Lower leg skin (tissue), 3 donors: Measurements from ENCODE around the gene TBCEL.

Experiments
- CTCF ChIP-seq, 3 donors: fragments of 450-650 bp; IDR thresholded peaks; one replicate each; pipeline ENCODE4 v1.5.1; 2016; ENCODE audit warnings: antibody characterized with exemption in 3 of 3, mild to moderate bottlenecking in 3 of 3, moderate library complexity in 2 of 3
- POLR2A ChIP-seq, 2 donors: fragments of 450-650 bp; IDR thresholded peaks; one replicate each; pipeline ENCODE4 v1.6.1; 2016 to 2017; ENCODE audit warnings: antibody characterized with exemption in 2 of 2, mild to moderate bottlenecking in 1 of 2, moderate library complexity in 1 of 2

DNA sequence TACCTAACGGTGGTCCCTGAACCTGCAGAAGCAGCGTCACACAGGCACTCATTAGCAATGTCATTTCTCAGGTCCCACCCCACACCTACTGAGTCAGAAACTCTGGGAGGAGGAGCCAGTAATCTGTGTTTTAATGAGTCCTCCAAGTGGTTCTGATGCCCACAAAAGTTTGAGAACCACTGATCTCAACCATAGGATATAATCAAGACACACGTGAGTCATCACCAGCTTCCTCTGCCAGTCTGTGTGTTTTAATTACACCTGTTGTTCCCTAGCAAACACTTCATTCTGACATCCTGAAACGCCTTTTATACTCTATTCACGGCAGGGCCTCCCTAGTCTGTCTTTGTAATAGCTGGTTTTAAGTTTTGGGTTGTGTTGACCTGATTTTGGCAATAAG is 82.9 kb downstream of the TBCEL start:
- TF ChIP-seq CTCF (IDR thresholded peaks at IDR 0.05), result no peak
- no peak for TF ChIP-seq POLR2A (IDR thresholded peaks at IDR 0.05)
